Stomach (tissue), 9 donors: ENCODE results near the gene XXYLT1. TPM values are rescaled to one million over a fixed set of nuclear protein-coding genes. Genes with fewer than 3 reads are reported as not detected.

ENCODE experiments used
- DNase-seq, 2 donors: peaks; one replicate each; pipeline versions ENCODE4 v3.0.0 to v3.0.0-alpha.2; 2013 to 2019
- H3K27ac ChIP-seq, 5 donors: fragments of 200-600 bp in 4 of 5; sonication (generic) in 4 of 5; one replicate each; pipeline ENCODE4 v1.5.1; 2013 to 2019; ENCODE audit warnings: mild to moderate bottlenecking in 1 of 5, moderate library complexity in 1 of 5
- H3K27me3 ChIP-seq, 3 donors: fragments of 200-600 bp; sonication (generic); one replicate each; pipeline ENCODE4 v1.5.1; 2017 to 2019; ENCODE audit warnings: mixed run types in 1 of 3
- H3K36me3 ChIP-seq, 4 donors: fragments of 200-600 bp; sonication (generic); 1 replicate in 3 of 4; 2 replicates in 1 of 4; pipeline ENCODE4 v1.5.1; 2016 to 2019
- H3K4me1 ChIP-seq, 4 donors: fragments of 200-600 bp; sonication (generic); one replicate each; pipeline ENCODE4 v1.5.1; 2016 to 2019
- H3K4me3 ChIP-seq, 4 donors: fragments of 200-600 bp; sonication (generic) in 3 of 4; one replicate each; pipeline ENCODE4 v1.5.1; 2016 to 2019; ENCODE audit warnings: mild to moderate bottlenecking in 1 of 4
- H3K9me3 ChIP-seq, 4 donors: fragments of 200-600 bp; sonication (generic); one replicate each; pipeline ENCODE4 v1.5.1; 2016 to 2019
- EP300 ChIP-seq: sonication (generic); formaldehyde crosslinking; IDR thresholded peaks from one replicate; pipeline ENCODE4 v1.6.1; 2017; ENCODE audit warnings: antibody characterized with exemption
- POLR2A ChIP-seq, 4 donors: fragments of 450-650 bp; IDR thresholded peaks; one replicate each; pipeline ENCODE4 v1.6.1; 2016; ENCODE audit warnings: antibody characterized with exemption in 4 of 4, control low read depth in 2 of 4, mild to moderate bottlenecking in 1 of 4, moderate library complexity in 1 of 4
- POLR2AphosphoS5 ChIP-seq, 3 donors: sonication (generic); formaldehyde crosslinking; IDR thresholded peaks; one replicate each; pipeline ENCODE4 v1.6.1; 2016; ENCODE audit warnings: antibody characterized with exemption in 3 of 3
- WGBS, 5 donors: extraction: QIAGEN DNeasy Blood & Tissue Kit in 3 of 5; methylation state at CpG; one replicate each; pipeline versions ENCODE4 v1.1.5 to v1.1.7; 2013 to 2018; 5-methylcytosine and 5-hydroxymethylcytosine counted together
- intact Hi-C: fragments of 100-400 bp; cut with DNase I; formaldehyde crosslinking; loops from one replicate; pipeline ENCODE4 v1.15.1; 2023; ENCODE audit warnings: low total_unique reads
- polyA plus RNA-seq, 3 donors: library from polyadenylated mRNA; stranded (reverse); fragments of 200-250 nt; gene quantifications; one replicate each; pipeline ENCODE4 v1.2.3, GENCODE V29; 2013
- total RNA-seq, 5 donors: library from RNA; depleted of rRNA; stranded (reverse); fragments of >200 nt; gene quantifications; one replicate each; pipeline versions ENCODE4 v1.1.0 to v1.2.3, GENCODE V29; 2014 to 2016
- TF ChIP-seq, protein P1 (sequence below), 7 experiments: fragments of 450-650 bp in 4 of 7; fragments of 200-600 bp in 3 of 7; sonication (generic) in 3 of 7; IDR thresholded peaks; one replicate each; pipeline ENCODE4 v1.5.1; 2016 to 2019; ENCODE audit warnings: antibody characterized with exemption in 7 of 7, control low read depth in 2 of 7, mild to moderate bottlenecking in 1 of 7
- donor health status: healthy with polysubstance abuse.
- donor health status: Bipolar disorder and iron deficiency.
- donor health status: healthy.

The XXYLT1 gene
- total and polyA plus RNA-seq, 8 donors: 2.1 to 41.5 (median 11.4) TPM; not detected in 1

DNA sequence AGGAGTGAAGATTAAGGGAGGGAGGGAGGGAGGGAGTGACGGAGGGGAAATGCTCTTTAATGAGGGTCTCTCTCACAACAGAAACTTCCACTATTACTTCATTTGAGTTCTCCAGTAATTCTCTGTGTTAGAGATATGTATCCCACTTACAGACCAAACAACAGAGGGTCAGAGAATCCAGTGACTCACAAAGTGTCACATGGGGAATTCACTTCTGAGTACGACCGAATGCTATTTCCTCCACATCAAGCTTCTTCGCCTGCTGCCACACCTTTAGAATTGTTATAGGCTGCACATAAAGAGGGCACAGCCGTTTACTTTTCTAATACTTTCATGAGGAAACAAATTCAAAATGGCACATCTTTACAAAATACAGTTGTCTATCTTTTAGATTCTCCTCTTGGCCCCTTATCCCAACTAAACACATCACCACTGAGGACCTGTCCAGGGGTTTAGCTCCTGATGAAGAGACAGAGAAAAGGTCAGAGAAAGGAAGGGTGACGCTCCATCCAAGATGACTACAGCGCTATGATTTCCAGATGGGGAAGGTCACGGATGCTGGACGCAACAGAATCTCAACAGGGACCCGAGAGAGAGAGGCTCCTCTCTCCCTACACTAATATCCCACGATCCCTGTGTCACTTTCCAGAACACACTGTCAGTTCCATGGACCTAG, 119.0 kb downstream of the XXYLT1 start:
- DNase-seq: peak in 1 of 2 donors; percentile 70
- peak in 1 of 3 donors; percentile 54 for TF ChIP-seq POLR2AphosphoS5 (IDR thresholded peaks at IDR 0.05)
- TF ChIP-seq, protein P1, sequence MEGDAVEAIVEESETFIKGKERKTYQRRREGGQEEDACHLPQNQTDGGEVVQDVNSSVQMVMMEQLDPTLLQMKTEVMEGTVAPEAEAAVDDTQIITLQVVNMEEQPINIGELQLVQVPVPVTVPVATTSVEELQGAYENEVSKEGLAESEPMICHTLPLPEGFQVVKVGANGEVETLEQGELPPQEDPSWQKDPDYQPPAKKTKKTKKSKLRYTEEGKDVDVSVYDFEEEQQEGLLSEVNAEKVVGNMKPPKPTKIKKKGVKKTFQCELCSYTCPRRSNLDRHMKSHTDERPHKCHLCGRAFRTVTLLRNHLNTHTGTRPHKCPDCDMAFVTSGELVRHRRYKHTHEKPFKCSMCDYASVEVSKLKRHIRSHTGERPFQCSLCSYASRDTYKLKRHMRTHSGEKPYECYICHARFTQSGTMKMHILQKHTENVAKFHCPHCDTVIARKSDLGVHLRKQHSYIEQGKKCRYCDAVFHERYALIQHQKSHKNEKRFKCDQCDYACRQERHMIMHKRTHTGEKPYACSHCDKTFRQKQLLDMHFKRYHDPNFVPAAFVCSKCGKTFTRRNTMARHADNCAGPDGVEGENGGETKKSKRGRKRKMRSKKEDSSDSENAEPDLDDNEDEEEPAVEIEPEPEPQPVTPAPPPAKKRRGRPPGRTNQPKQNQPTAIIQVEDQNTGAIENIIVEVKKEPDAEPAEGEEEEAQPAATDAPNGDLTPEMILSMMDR (IDR thresholded peaks at IDR 0.05): no peak
- H3K27ac ChIP-seq: peak overlapping the region in 4 of 5 donors; percentile 86 to 92 (median 88)

DNA sequence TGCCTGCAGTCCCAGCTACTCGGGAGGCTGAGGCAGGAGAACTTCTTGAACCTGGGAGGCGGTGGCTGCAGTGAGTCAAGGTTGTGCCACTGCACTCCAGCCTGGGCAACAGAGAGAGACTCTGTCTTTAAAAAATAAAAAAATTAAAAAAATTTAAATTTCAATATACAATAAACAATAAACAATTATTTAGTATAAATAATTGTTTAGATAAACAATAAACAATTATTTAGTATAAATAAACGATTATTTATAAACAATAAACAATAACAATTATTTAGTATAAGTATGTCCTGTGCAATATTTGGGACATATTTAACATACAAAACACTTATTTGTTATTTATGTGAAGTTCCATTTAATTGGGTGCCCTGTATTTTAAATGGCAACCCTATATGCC, 119.6 kb downstream of the XXYLT1 start:
- no peak for DNase-seq
- intact Hi-C loops: no loop called here
- H3K36me3 ChIP-seq: no peaks in the 10 kb centered on the region
- WGBS, 5 donors: 61 to 72% (median 68%) methylated on average over 3 of the region's 3 CpGs
- H3K27me3 ChIP-seq: no peaks in the 10 kb centered on the region
- no peak for TF ChIP-seq POLR2AphosphoS5 (IDR thresholded peaks at IDR 0.05)
- TF ChIP-seq, protein P1 (IDR thresholded peaks at IDR 0.05): no peak
- TF ChIP-seq POLR2A (IDR thresholded peaks at IDR 0.05): no peak
- TF ChIP-seq EP300: no peak
- H3K4me1 ChIP-seq: peaks cover 66 to 97% (median 82%) of the 10 kb centered on the region in 4 donors
- no peaks in the 10 kb centered on the region for H3K9me3 ChIP-seq
- peak overlapping the region; percentile 80 to 92 (median 87) for H3K27ac ChIP-seq
- H3K4me3 ChIP-seq: no peak overlapping the region

More for the DNA sequence above, 119.0 kb downstream of the XXYLT1 start:
- no peak overlapping the region for H3K4me3 ChIP-seq
- intact Hi-C loops: no loop called here
- no peaks in the 10 kb centered on the region for H3K9me3 ChIP-seq
- H3K36me3 ChIP-seq: no peaks in the 10 kb centered on the region
- no peaks in the 10 kb centered on the region for H3K27me3 ChIP-seq
- H3K4me1 ChIP-seq: peaks cover 72 to 97% (median 83%) of the 10 kb centered on the region in 4 donors
- WGBS, 5 donors: 73 to 82% (median 75%) methylated on average over 11 of the region's 11 CpGs

DNA sequence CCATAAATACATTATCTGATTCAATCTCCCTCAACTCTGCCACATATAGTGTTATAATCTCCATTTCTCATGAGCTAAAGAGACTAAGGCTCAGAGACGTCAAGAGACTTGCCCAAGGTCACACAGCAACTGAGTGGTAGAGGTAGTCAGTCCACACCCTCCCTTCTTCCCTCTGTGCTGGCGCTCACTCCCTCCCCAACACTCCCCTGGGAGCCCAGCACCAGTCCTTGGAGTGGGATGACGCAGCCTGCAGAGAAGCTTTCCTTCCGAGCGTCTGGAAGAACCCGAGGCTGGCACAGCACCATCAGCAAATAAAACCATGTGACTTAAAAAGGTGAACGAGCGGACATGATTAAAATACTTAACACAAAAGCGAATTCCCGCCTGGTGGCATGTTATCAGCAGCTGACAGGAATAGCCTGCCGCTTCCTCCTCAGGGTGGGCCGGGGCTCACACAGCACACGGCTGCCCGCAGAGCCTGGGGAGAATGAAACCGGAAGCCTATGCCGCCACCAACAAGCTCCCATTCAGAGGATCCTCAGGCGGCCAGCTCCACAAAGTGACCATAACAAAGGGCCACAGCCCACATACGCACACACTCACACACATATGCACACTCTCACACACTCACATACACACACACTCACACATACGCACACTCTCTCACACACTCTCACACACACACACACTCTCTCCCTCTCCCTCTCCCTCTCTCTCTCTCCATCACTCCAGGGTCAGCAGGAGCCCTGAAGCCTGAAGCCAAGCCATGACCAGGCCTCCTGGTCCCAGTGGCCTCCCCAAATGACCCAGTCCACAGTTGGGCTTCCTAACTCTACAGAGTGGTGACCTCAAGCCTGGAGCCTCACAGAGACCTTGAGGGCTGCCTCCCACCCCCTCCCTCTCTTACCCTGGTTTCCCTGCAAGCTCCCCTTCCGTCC, 120.5 kb downstream of the XXYLT1 start:
- TF ChIP-seq, protein P1 (IDR thresholded peaks at IDR 0.05): no peak
- TF ChIP-seq POLR2AphosphoS5 (IDR thresholded peaks at IDR 0.05): peak in 2 of 3 donors; percentile 71 to 84
- no peaks in the 10 kb centered on the region for H3K9me3 ChIP-seq
- no peaks in the 10 kb centered on the region for H3K36me3 ChIP-seq
- H3K4me3 ChIP-seq: peak overlapping the region; percentile 21 to 32 (median 29)
- 7 to 32% (median 18%) methylated on average over 14 to 20 of the region's 20 CpGs for WGBS, 5 donors
- DNase-seq: peak; percentile 83 to 91
- H3K4me1 ChIP-seq: peaks cover 57 to 93% (median 77%) of the 10 kb centered on the region in 4 donors
- peak overlapping the region; percentile 80 to 92 (median 87) for H3K27ac ChIP-seq
- intact Hi-C loops: no loop called here
- H3K27me3 ChIP-seq: no peaks in the 10 kb centered on the region

GRCh38 chr3:195149292-195150030, 121.5 kb downstream of the XXYLT1 start:
- H3K27ac ChIP-seq: peak overlapping the region; percentile 6 to 92 (median 87)
- H3K9me3 ChIP-seq: no peaks in the 10 kb centered on the region
- WGBS, 5 donors: 37 to 55% (median 51%) methylated on average over 15 of the region's 15 CpGs
- DNase-seq: no peak
- TF ChIP-seq, protein P1 (IDR thresholded peaks at IDR 0.05): no peak
- H3K4me3 ChIP-seq: peak overlapping the region in 2 of 4 donors; percentile 2 to 31
- H3K27me3 ChIP-seq: no peaks in the 10 kb centered on the region
- H3K36me3 ChIP-seq: no peaks in the 10 kb centered on the region
- intact Hi-C loops: no loop called here
- peaks cover 47 to 83% (median 67%) of the 10 kb centered on the region in 4 donors for H3K4me1 ChIP-seq
